Activated T-helper 2 cell treated with anti-CD3 and anti-CD28 coated beads, Interferon-gamma antibody, Interleukin-2, Interleukin-4, amounts not matched to agents 10 μg/mL and 5 μg/mL and 100 μg/mL, durations not matched to agents 14 hours and 24 hours and 36 hours (primary cell): ENCODE measurements around the gene SMIM31. TPM values are rescaled to one million over a fixed set of nuclear protein-coding genes. Genes with fewer than 3 reads are reported as not detected.

Experiments used
- total RNA-seq: library from RNA; stranded (reverse); gene quantifications from 2 replicates; pipeline ENCODE4 v1.2.3, GENCODE V29; 2022

Gene SMIM31
- total RNA-seq, 1 donor from 2014 or later = not detected

Other genes with a start within 250 kb of the SMIM31 start
- not detected in 2 replicates for gene APELA, start 123.0 kb downstream of the SMIM31 start, total RNA-seq
- gene TRIM61, start 223.5 kb downstream of the SMIM31 start, total RNA-seq = 2.7 and 3.2 TPM in 2 replicates